ENCODE measurements around the gene PTPRM. TPM values are rescaled to one million over a fixed set of nuclear protein-coding genes. Genes with fewer than 3 reads are reported as not detected.

PTPRM gene
- polyA plus RNA-seq, 1 donor from 2014 or later: 126 TPM

DNA sequence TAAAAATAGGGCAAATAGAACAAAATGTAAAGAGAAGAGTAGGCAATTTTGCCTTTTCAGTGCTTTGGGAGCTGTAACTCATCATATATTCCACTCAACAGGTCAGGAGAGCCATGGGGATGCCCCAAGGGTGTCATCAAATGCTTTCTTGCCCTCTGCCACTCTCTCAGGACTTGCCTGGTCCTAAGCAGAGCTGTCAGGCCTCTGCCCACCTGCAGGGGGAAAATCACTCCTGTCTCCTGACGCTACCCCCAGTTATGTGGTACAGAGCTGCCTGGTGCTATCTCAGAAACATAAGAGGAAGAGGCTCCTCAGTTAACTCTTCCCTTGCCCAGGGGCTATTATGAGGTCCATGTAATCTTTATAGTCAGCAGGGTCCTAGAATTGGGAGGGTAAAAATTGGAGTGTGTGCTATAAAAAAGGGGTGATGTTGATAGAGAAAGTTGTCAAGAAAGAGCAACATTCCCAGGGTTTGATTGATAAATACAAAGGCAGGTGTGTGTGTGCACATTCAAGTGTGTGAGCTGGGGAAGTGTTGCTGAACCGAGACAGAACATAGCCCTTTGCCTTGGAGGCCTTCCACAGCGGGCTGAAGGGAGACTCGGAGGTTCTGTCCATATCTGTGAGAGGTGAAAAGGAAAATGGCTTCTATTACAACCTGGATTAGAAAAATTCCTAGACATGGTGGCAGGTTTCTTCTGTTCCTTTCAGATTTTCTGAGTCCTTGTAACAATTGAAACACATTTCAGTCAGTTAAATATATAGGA lies 25.4 kb downstream of the PTPRM start:
- TF ChIP-seq RAD21 (conservative IDR thresholded peaks at IDR 0.05): peak; percentile 23
- TF ChIP-seq, protein P1, sequence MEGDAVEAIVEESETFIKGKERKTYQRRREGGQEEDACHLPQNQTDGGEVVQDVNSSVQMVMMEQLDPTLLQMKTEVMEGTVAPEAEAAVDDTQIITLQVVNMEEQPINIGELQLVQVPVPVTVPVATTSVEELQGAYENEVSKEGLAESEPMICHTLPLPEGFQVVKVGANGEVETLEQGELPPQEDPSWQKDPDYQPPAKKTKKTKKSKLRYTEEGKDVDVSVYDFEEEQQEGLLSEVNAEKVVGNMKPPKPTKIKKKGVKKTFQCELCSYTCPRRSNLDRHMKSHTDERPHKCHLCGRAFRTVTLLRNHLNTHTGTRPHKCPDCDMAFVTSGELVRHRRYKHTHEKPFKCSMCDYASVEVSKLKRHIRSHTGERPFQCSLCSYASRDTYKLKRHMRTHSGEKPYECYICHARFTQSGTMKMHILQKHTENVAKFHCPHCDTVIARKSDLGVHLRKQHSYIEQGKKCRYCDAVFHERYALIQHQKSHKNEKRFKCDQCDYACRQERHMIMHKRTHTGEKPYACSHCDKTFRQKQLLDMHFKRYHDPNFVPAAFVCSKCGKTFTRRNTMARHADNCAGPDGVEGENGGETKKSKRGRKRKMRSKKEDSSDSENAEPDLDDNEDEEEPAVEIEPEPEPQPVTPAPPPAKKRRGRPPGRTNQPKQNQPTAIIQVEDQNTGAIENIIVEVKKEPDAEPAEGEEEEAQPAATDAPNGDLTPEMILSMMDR (IDR thresholded peaks at IDR 0.05; ENCODE audit: poor library complexity, severe bottlenecking): no peak
- H3F3A ChIP-seq (ENCODE audit: insufficient read depth, low read length, poor library complexity, severe bottlenecking): no peaks in the 10 kb centered on the region
- H3K4me2 ChIP-seq (ENCODE audit: low read length): no peak overlapping the region
- H3K27me3 ChIP-seq (ENCODE audit: insufficient read depth, low read depth, low read length): no peaks in the 10 kb centered on the region
- H3K9me3 ChIP-seq (ENCODE audit: low read length): no peaks in the 10 kb centered on the region
- H3K27ac ChIP-seq (ENCODE audit: low read length): peak overlapping the region; percentile 41
- peaks cover 5% of the 10 kb centered on the region for H3K79me2 ChIP-seq (replicated peaks; ENCODE audit: insufficient read depth, low read length)
- H2AFZ ChIP-seq (ENCODE audit: low read depth, low read length): no peak overlapping the region
- H3K36me3 ChIP-seq (ENCODE audit: insufficient read depth, low read length): no peaks in the 10 kb centered on the region
- H3K4me3 ChIP-seq (ENCODE audit: low read length): peak overlapping the region; percentile 27
- H3K9me2 ChIP-seq (ENCODE audit: insufficient read depth, low read length): no peaks in the 10 kb centered on the region
- H3K9ac ChIP-seq (ENCODE audit: low read length): peak overlapping the region; percentile 1
- H4K20me1 ChIP-seq (ENCODE audit: insufficient read depth): no peaks in the 10 kb centered on the region

DNA sequence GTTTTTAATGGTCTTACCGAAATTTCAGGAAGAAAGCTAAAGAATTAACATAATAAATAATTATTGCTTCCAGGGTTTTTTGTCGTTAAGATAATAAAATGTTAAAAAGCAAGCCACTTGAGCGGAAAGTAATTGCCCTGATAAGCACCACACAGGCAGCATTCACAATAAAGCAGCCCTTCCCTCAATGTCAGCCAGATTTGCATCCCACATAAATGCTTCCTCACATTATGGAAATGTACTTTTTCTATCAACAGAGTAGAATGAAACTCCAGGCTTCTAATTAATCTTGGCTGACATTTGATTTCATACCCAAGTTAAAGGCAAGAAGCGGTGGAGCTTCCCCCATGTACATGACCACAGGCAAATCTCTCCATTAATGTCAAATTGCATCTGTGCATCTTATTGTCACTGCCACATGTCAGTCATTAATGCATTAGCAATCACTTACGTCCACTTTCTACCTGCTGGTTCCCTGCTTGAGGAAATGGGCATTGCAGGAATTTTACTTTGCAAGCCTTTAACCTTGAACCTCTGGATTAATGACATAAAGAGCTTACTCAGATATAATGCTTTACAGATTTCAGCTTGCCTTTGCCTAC lies 26.2 kb downstream of the PTPRM start:
- Histone ChIP-seq H3K27me3 (ENCODE audit: insufficient read depth, low read depth, low read length) (no peaks in the 10 kb centered on the region), H3K4me2 (ENCODE audit: low read length) (no peak overlapping the region), H3K27ac (ENCODE audit: low read length) (peak overlapping the region; percentile 41), H3K79me2 (replicated peaks; ENCODE audit: insufficient read depth, low read length) (peaks cover 5% of the 10 kb centered on the region), H3F3A (ENCODE audit: insufficient read depth, low read length, poor library complexity, severe bottlenecking) (no peaks in the 10 kb centered on the region), H3K36me3 (ENCODE audit: insufficient read depth, low read length) (no peaks in the 10 kb centered on the region), H4K20me1 (ENCODE audit: insufficient read depth) (no peaks in the 10 kb centered on the region), H3K9ac (ENCODE audit: low read length) (peak overlapping the region; percentile 21), H3K4me3 (ENCODE audit: low read length) (peak overlapping the region; percentile 22), H3K9me2 (ENCODE audit: insufficient read depth, low read length) (no peaks in the 10 kb centered on the region), H2AFZ (ENCODE audit: low read depth, low read length) (no peak overlapping the region), H3K9me3 (ENCODE audit: low read length) (no peaks in the 10 kb centered on the region)
- TF ChIP-seq EP300 (conservative IDR thresholded peaks at IDR 0.05; ENCODE audit: poor library complexity, severe bottlenecking): peak; percentile 84
- TF ChIP-seq POLR2AphosphoS5 (IDR thresholded peaks at IDR 0.05): peak; percentile 83
- TF ChIP-seq SMC3 (conservative IDR thresholded peaks at IDR 0.05; ENCODE audit: poor library complexity): no peak
- TF ChIP-seq TAF1 (IDR thresholded peaks at IDR 0.05; ENCODE audit: low read depth): no peak
- TF ChIP-seq RAD21 (conservative IDR thresholded peaks at IDR 0.05): no peak
- TF ChIP-seq EZH2 (IDR thresholded peaks at IDR 0.05; ENCODE audit: borderline replicate concordance, insufficient read depth, low read length, poor library complexity, severe bottlenecking): no peak
- TF ChIP-seq, protein P1 (IDR thresholded peaks at IDR 0.05; ENCODE audit: poor library complexity, severe bottlenecking): no peak
- TF ChIP-seq MXI1 (conservative IDR thresholded peaks at IDR 0.05; ENCODE audit: poor library complexity, severe bottlenecking): no peak
- TF ChIP-seq, protein P2, sequence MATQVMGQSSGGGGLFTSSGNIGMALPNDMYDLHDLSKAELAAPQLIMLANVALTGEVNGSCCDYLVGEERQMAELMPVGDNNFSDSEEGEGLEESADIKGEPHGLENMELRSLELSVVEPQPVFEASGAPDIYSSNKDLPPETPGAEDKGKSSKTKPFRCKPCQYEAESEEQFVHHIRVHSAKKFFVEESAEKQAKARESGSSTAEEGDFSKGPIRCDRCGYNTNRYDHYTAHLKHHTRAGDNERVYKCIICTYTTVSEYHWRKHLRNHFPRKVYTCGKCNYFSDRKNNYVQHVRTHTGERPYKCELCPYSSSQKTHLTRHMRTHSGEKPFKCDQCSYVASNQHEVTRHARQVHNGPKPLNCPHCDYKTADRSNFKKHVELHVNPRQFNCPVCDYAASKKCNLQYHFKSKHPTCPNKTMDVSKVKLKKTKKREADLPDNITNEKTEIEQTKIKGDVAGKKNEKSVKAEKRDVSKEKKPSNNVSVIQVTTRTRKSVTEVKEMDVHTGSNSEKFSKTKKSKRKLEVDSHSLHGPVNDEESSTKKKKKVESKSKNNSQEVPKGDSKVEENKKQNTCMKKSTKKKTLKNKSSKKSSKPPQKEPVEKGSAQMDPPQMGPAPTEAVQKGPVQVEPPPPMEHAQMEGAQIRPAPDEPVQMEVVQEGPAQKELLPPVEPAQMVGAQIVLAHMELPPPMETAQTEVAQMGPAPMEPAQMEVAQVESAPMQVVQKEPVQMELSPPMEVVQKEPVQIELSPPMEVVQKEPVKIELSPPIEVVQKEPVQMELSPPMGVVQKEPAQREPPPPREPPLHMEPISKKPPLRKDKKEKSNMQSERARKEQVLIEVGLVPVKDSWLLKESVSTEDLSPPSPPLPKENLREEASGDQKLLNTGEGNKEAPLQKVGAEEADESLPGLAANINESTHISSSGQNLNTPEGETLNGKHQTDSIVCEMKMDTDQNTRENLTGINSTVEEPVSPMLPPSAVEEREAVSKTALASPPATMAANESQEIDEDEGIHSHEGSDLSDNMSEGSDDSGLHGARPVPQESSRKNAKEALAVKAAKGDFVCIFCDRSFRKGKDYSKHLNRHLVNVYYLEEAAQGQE (IDR thresholded peaks at IDR 0.05; ENCODE audit: borderline replicate concordance): peak; percentile 71
